Retinal pigment epithelial cell (primary cell): ENCODE measurements around the gene INSC.

Source experiments
- DNase-seq: peaks from one replicate; pipeline ENCODE4 v3.0.0-alpha.2; 2010; ENCODE audit warnings: low read depth
- H3K4me3 ChIP-seq: 2 replicates; pipeline ENCODE4 v1.5.1; 2011; ENCODE audit warnings: mild to moderate bottlenecking, low read length, control low read depth, moderate library complexity
- CTCF ChIP-seq: conservative IDR thresholded peaks from 2 replicates; pipeline ENCODE4 v1.5.1; 2011; ENCODE audit warnings: low read depth, low read length, control low read depth, inconsistent platforms

INSC gene

GRCh38 chr11:15139958-15140659 is 25.4 kb downstream of the INSC start:
- TF ChIP-seq CTCF = no peak
- no peak for DNase-seq
- no peak overlapping the region for H3K4me3 ChIP-seq

GRCh38 chr11:15141381-15141780 is 26.7 kb downstream of the INSC start:
- TF ChIP-seq CTCF = no peak
- no peak overlapping the region for H3K4me3 ChIP-seq
- DNase-seq = no peak

- H3K4me3 ChIP-seq = no peak overlapping the region
- DNase-seq = no peak
- TF ChIP-seq CTCF = no peak
Measured at GRCh38 chr11:15142838-15143237, 28.1 kb downstream of the INSC start.

- no peak for DNase-seq
- TF ChIP-seq CTCF = no peak
Measured at GRCh38 chr11:15143855-15144254, 29.1 kb downstream of the INSC start.

DNA sequence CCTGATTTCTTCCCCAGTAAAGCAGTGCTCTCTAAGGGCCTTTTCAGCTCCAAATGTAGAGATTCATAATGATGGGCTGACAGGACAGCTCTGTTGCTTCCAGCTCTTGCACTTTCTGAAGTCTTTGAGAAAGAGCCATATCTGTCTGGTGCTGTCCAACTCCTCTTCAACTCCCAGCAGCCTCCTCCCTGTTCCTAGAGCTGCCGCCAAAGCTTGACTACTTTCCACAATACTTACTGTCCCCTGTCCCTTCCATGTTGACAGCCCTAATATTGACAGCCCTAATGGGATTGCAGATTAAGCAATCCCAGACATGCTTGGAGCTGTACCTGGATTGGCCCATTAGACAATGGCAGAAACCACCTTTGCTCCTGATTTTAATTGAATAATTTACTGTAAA is 29.6 kb downstream of the INSC start:
- no peak for TF ChIP-seq CTCF
- H3K4me3 ChIP-seq = no peak overlapping the region

More at GRCh38 chr11:15143855-15144254, 29.1 kb downstream of the INSC start:
- H3K4me3 ChIP-seq = no peak overlapping the region

GRCh38 chr11:15145151-15145550 is 30.4 kb downstream of the INSC start:
- no peak for TF ChIP-seq CTCF
- no peak for DNase-seq

More for the DNA sequence above, 29.6 kb downstream of the INSC start:
- DNase-seq = no peak

GRCh38 chr11:15145615-15146014 is 30.9 kb downstream of the INSC start:
- DNase-seq = no peak
- H3K4me3 ChIP-seq = no peak overlapping the region
- no peak for TF ChIP-seq CTCF

More at GRCh38 chr11:15145151-15145550, 30.4 kb downstream of the INSC start:
- H3K4me3 ChIP-seq = no peak overlapping the region
